ENCODE results near the gene SPRED3. TPM values are rescaled to one million over a fixed set of nuclear protein-coding genes. Genes with fewer than 3 reads are reported as not detected.

The SPRED3 gene
- total and polyA plus RNA-seq, 2 of the 8 experiments (the other 6 are each of a cell fraction or from before 2014, with no cell fraction given): 8.1 to 10.3 TPM

- Histone ChIP-seq H3K79me2 (ENCODE audit: control insufficient read depth in 1 of 2, insufficient read depth in 2 of 2, low read length in 2 of 2) (peaks cover 0 to 3% of the 10 kb centered on the region in 2 experiments; a peak in 2 of 4 replicates), H3K36me3 (ENCODE audit: control insufficient read depth in 2 of 4, insufficient read depth in 4 of 4, low read length in 3 of 4) (no peaks in the 10 kb centered on the region), H4K91ac (replicated peaks; ENCODE audit: insufficient read length, low read length) (no peak overlapping the region), H3K79me1 (ENCODE audit: low read depth, low read length) (peaks cover under 1% of the 10 kb centered on the region; the same call in 1 of the 2 replicates), H2BK20ac (ENCODE audit: low read length) (no peak overlapping the region), H2AFZ (ENCODE audit: low read length) (no peak overlapping the region), H2AK5ac (ENCODE audit: low read depth, low read length) (no peak overlapping the region; the same call in 1 of the 2 replicates), H3K27ac (ENCODE audit: low read depth, low read length) (no peak overlapping the region), H3K9me3 (ENCODE audit: insufficient read depth in 2 of 2, low read depth in 1 of 2, low read length in 1 of 2) (no peaks in the 10 kb centered on the region), H3K56ac (replicated peaks; ENCODE audit: insufficient read length, low read depth, low read length) (no peak overlapping the region), H3K4ac (replicated peaks; ENCODE audit: insufficient read length, low read depth, low read length) (no peak overlapping the region), H3K4me2 (ENCODE audit: insufficient read depth in 1 of 2, low read depth in 2 of 2, low read length in 2 of 2) (no peak overlapping the region), H3K4me3 (ENCODE audit: extremely low read depth in 1 of 4, insufficient read depth in 2 of 4, low read depth in 3 of 4, low read length in 4 of 4) (no peak overlapping the region), H2BK120ac (replicated peaks; ENCODE audit: low read depth, low read length) (no peak overlapping the region), H2BK15ac (ENCODE audit: low read length) (no peak overlapping the region), H3K27me3 (replicated peaks in 1 of 4; ENCODE audit: control insufficient read depth in 3 of 4, extremely low read depth in 1 of 4, insufficient read depth in 3 of 4, low read length in 3 of 4) (peaks cover 0 to 2% (median 0%) of the 10 kb centered on the region in 4 experiments; a peak in 2 of 7 replicates), H3K18ac (ENCODE audit: extremely low read depth, low read length) (no peak overlapping the region), H2BK12ac (ENCODE audit: low read depth, low read length) (0 out of 2 replicates have a peak overlapping the region, but pooled peaks have one; percentile 50), H2BK5ac (ENCODE audit: low read depth, low read length) (no peak overlapping the region), H4K8ac (ENCODE audit: extremely low read depth, insufficient read depth, low read length) (peak overlapping the region; percentile 57; the same call in 1 of the 2 replicates), H3K23me2 (ENCODE audit: low read depth, low read length) (peaks cover 5% of the 10 kb centered on the region; the same call in 1 of the 2 replicates), H3K14ac (ENCODE audit: insufficient read length) (no peak overlapping the region), H3K23ac (ENCODE audit: insufficient read length) (no peak overlapping the region), H4K20me1 (replicated peaks in 1 of 2; ENCODE audit: control insufficient read depth in 1 of 2, insufficient read depth in 2 of 2, low read length in 2 of 2) (peaks cover 0 to 3% of the 10 kb centered on the region in 2 experiments), H4K5ac (ENCODE audit: insufficient read length, low read depth, low read length) (no peak overlapping the region), H3K4me1 (replicated peaks in 1 of 4; ENCODE audit: control insufficient read depth in 3 of 4, insufficient read depth in 4 of 4, low read length in 3 of 4) (peaks cover 0 to 2% (median under 1%) of the 10 kb centered on the region in 4 experiments; a peak in 1 of 7 replicates), H3K9ac (replicated peaks in 1 of 4; ENCODE audit: extremely low read depth in 1 of 4, low read depth in 3 of 4, low read length in 3 of 4) (no peak overlapping the region)
- POLR2A ChIA-PET (ENCODE audit: partially characterized antibody): no interaction called here
- WGBS, 2 experiments (ENCODE audit: extremely low coverage in 1 of 2, insufficient coverage in 1 of 2, insufficient read length in 1 of 2, insufficient replicate concordance in 2 of 2, low coverage in 1 of 2, low lambda C conversion rate in 2 of 2, missing lambda C conversion rate in 1 of 2): 85% methylated on average over 12 of the region's 12 CpGs; no CpG with 5 or more reads in 1 of the 2 experiments
- no peak for DNase-seq (ENCODE audit: low read depth in 1 of 2, low spot score in 2 of 2)
- CTCF ChIA-PET (ENCODE audit: partially characterized antibody): interaction anchor here (1.4 to 1.6 kb wide), 2 partner anchors 15 to 125 kb away, joined by 4 read pairs; no protein-coding TSS in a partner anchor
- no peak for FAIRE-seq
- no peak for TF ChIP-seq SP2 (IDR thresholded peaks at IDR 0.05; ENCODE audit: low read length)
Measured at GRCh38 chr19:38370299-38370698, 18.2 kb upstream of the SPRED3 start.
